ENCODE results near the gene TMEM235. TPM values are rescaled to one million over a fixed set of nuclear protein-coding genes. Genes with fewer than 3 reads are reported as not detected.
A peak's percentile ranks its signal among the peaks of the same experiment; 100 is the strongest.

Gene TMEM235
- total and polyA plus RNA-seq, 10 donors = not detected

- no peak overlapping the region for H3K27ac ChIP-seq
- peaks cover 0 to 52% (median 4%) of the 10 kb centered on the region in 6 donors for H3K36me3 ChIP-seq
- intact Hi-C loops (cut with DNase I; ENCODE audit: low total_unique reads) = no loop called here
- no peaks in the 10 kb centered on the region for H3K27me3 ChIP-seq (replicated peaks in 1 of 7)
- TF ChIP-seq POLR2AphosphoS5 (IDR thresholded peaks at IDR 0.05) (no peak), CTCF (IDR thresholded peaks at IDR 0.05 in 8 of 11, conservative IDR thresholded peaks at IDR 0.05 in 3 of 11) (no peak), POLR2A (IDR thresholded peaks at IDR 0.05) (no peak)
- 77 to 94% (median 92%) methylated on average over 5 of the region's 5 CpGs for WGBS, 5 donors
- H3K4me3 ChIP-seq = no peak overlapping the region
- H3K4me1 ChIP-seq = peaks cover 0 to 19% (median 3%) of the 10 kb centered on the region in 6 donors
- no peaks in the 10 kb centered on the region for H3K9me3 ChIP-seq
- DNase-seq = no peak
Observed at GRCh38 chr17:78196716-78197115, 34.7 kb upstream of the TMEM235 start.

GRCh38 chr17:78197147-78197832 lies 34.1 kb upstream of the TMEM235 start:
- peaks cover 0 to 49% (median 3%) of the 10 kb centered on the region in 6 donors for H3K36me3 ChIP-seq
- H3K4me3 ChIP-seq = no peak overlapping the region
- intact Hi-C loops (cut with DNase I; ENCODE audit: low total_unique reads) = no loop called here
- TF ChIP-seq POLR2A (IDR thresholded peaks at IDR 0.05) = no peak
- no peak for TF ChIP-seq CTCF (IDR thresholded peaks at IDR 0.05 in 8 of 11, conservative IDR thresholded peaks at IDR 0.05 in 3 of 11)
- TF ChIP-seq POLR2AphosphoS5 (IDR thresholded peaks at IDR 0.05) = no peak
- H3K9me3 ChIP-seq = no peaks in the 10 kb centered on the region
- peak overlapping the region in 3 of 8 donors; percentile 86 to 92 (median 92) for H3K27ac ChIP-seq
- no peak for DNase-seq
- H3K4me1 ChIP-seq = peaks cover 0 to 19% (median 3%) of the 10 kb centered on the region in 6 donors
- 91 to 93% (median 91%) methylated on average over 9 of the region's 9 CpGs for WGBS, 5 donors
- no peaks in the 10 kb centered on the region for H3K27me3 ChIP-seq (replicated peaks in 1 of 7)

- intact Hi-C loops (cut with DNase I; ENCODE audit: low total_unique reads) = no loop called here
- DNase-seq = no peak
- H3K27me3 ChIP-seq (replicated peaks in 1 of 7) = no peaks in the 10 kb centered on the region
- H3K4me1 ChIP-seq = peaks cover 0 to 19% (median 1%) of the 10 kb centered on the region in 6 donors
- TF ChIP-seq CTCF (IDR thresholded peaks at IDR 0.05 in 8 of 11, conservative IDR thresholded peaks at IDR 0.05 in 3 of 11) (no peak), POLR2A (IDR thresholded peaks at IDR 0.05) (no peak), POLR2AphosphoS5 (IDR thresholded peaks at IDR 0.05) (no peak)
- peaks cover 0 to 61% (median 3%) of the 10 kb centered on the region in 6 donors for H3K36me3 ChIP-seq
- no peak overlapping the region for H3K4me3 ChIP-seq
- WGBS, 5 donors = 92 to 98% (median 95%) methylated on average over 6 of the region's 6 CpGs
- no peaks in the 10 kb centered on the region for H3K9me3 ChIP-seq
- peak overlapping the region in 2 of 8 donors; percentile 86 to 92 for H3K27ac ChIP-seq
Observed at GRCh38 chr17:78200451-78200850, 31.0 kb upstream of the TMEM235 start.

- 76 to 84% (median 81%) methylated on average over 8 of the region's 8 CpGs for WGBS, 5 donors
- no peak for DNase-seq
- H3K4me1 ChIP-seq = peaks cover 0 to 19% (median 1%) of the 10 kb centered on the region in 6 donors
- no peaks in the 10 kb centered on the region for H3K27me3 ChIP-seq (replicated peaks in 1 of 7)
- peaks cover 0 to 48% (median 0%) of the 10 kb centered on the region in 6 donors for H3K36me3 ChIP-seq
- H3K4me3 ChIP-seq = no peak overlapping the region
- H3K27ac ChIP-seq = no peak overlapping the region
- TF ChIP-seq POLR2AphosphoS5 (IDR thresholded peaks at IDR 0.05) = no peak
- TF ChIP-seq CTCF (IDR thresholded peaks at IDR 0.05 in 8 of 11, conservative IDR thresholded peaks at IDR 0.05 in 3 of 11) = no peak
- TF ChIP-seq POLR2A (IDR thresholded peaks at IDR 0.05) = no peak
- no peaks in the 10 kb centered on the region for H3K9me3 ChIP-seq
- intact Hi-C loops (cut with DNase I; ENCODE audit: low total_unique reads) = no loop called here
Observed at GRCh38 chr17:78202666-78203065, 28.8 kb upstream of the TMEM235 start.
